PC-3 (cell line): Measurements from ENCODE around the gene ZNF234.

Experiments
- CTCF ChIP-seq: fragments of 300-600 bp; sonication (generic); conservative IDR thresholded peaks from 2 replicates; pipeline ENCODE4 v1.5.1; 2017; ENCODE audit warnings: antibody characterized with exemption, low read depth, mild to moderate bottlenecking, low read length
- EZH2 ChIP-seq: fragments of 300-600 bp; sonication (generic); IDR thresholded peaks from one replicate; pipeline ENCODE4 v1.6.1; 2017; ENCODE audit warnings: antibody characterized with exemption, mild to moderate bottlenecking, low read length; ENCODE audit not compliant: unreplicated experiment
- EZH2phosphoT487 ChIP-seq: fragments of 300-600 bp; sonication (generic); IDR thresholded peaks from 2 replicates; pipeline ENCODE4 v1.6.1; 2018; ENCODE audit warnings: mild to moderate bottlenecking, antibody characterized with exemption, low read length, borderline replicate concordance

GRCh38 chr19:44164327-44164672, 22.9 kb downstream of the ZNF234 start:
- TF ChIP-seq CTCF (no peak), EZH2 (no peak), EZH2phosphoT487 (no peak)
